ENCODE measurements around the gene BCAS3. TPM values are rescaled to one million over a fixed set of nuclear protein-coding genes. Genes with fewer than 3 reads are reported as not detected.
A peak's percentile ranks its signal among the peaks of the same experiment; 100 is the strongest.

Gene BCAS3
- total RNA-seq, 4 donors from 2014 or later: 18.2 to 60.6 (median 23.4) TPM

GRCh38 chr17:61209525-61209924 is 531.9 kb downstream of the BCAS3 start:
- intact Hi-C loops (cut with DNase I; ENCODE audit: low total_unique reads) (loop anchor here (5.0 kb wide), 1 partner anchor 202 kb away; no protein-coding TSS in a partner anchor), in situ Hi-C loops (cut with MboI; ENCODE audit: low sequenced_read_pairs in 4 of 4) (no loop called here)
- peaks cover 0 to 12% of the 10 kb centered on the region in 2 donors for H3K4me1 ChIP-seq
- peak overlapping the region; percentile 32 to 67 (median 44) for H3K27ac ChIP-seq
- no peak overlapping the region for H3K4me3 ChIP-seq
- H3K36me3 ChIP-seq: no peaks in the 10 kb centered on the region
- ATAC-seq: no peak
- H3K27me3 ChIP-seq: no peaks in the 10 kb centered on the region
- DNase-seq: no peak
- H3K9me3 ChIP-seq: no peaks in the 10 kb centered on the region
- no peak for TF ChIP-seq POLR2A (IDR thresholded peaks at IDR 0.05)
- TF ChIP-seq, protein P1, sequence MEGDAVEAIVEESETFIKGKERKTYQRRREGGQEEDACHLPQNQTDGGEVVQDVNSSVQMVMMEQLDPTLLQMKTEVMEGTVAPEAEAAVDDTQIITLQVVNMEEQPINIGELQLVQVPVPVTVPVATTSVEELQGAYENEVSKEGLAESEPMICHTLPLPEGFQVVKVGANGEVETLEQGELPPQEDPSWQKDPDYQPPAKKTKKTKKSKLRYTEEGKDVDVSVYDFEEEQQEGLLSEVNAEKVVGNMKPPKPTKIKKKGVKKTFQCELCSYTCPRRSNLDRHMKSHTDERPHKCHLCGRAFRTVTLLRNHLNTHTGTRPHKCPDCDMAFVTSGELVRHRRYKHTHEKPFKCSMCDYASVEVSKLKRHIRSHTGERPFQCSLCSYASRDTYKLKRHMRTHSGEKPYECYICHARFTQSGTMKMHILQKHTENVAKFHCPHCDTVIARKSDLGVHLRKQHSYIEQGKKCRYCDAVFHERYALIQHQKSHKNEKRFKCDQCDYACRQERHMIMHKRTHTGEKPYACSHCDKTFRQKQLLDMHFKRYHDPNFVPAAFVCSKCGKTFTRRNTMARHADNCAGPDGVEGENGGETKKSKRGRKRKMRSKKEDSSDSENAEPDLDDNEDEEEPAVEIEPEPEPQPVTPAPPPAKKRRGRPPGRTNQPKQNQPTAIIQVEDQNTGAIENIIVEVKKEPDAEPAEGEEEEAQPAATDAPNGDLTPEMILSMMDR (IDR thresholded peaks at IDR 0.05 in 4 of 5, conservative IDR thresholded peaks at IDR 0.05 in 1 of 5): no peak

DNA sequence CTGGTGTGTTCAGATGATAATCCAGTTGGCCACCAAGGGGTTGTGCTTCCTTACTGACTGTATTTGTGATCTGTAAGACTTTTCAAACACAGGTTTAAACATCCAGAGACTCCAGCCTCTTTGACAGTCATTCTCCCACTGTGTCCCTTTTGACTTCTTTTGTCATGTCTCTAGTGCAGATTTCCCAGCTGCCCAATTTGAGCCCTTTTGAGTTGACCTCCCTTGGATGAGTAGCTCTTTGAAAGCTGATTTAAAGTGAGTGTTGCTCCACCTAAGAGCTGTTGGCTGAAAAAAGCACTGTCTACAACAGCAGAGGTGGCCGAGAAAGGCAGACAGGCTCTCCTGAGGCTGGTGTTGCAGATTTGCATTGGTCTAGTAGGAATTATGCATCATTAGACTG is 533.6 kb downstream of the BCAS3 start:
- Histone ChIP-seq H3K36me3 (no peaks in the 10 kb centered on the region), H3K9me3 (no peaks in the 10 kb centered on the region), H3K4me1 (peaks cover 0 to 12% of the 10 kb centered on the region in 2 donors), H3K27ac (no peak overlapping the region), H3K4me3 (no peak overlapping the region), H3K27me3 (no peaks in the 10 kb centered on the region)
- ATAC-seq (no peak), DNase-seq (no peak)
- in situ Hi-C loops (cut with MboI; ENCODE audit: low sequenced_read_pairs in 4 of 4) (no loop called here), intact Hi-C loops (cut with DNase I; ENCODE audit: low total_unique reads) (no loop called here)
- TF ChIP-seq, protein P1 (IDR thresholded peaks at IDR 0.05 in 4 of 5, conservative IDR thresholded peaks at IDR 0.05 in 1 of 5): no peak
- TF ChIP-seq POLR2A (IDR thresholded peaks at IDR 0.05): no peak

- intact Hi-C loops (cut with DNase I; ENCODE audit: low total_unique reads): no loop called here
- no peak overlapping the region for H3K27ac ChIP-seq
- ATAC-seq (no peak), DNase-seq (no peak)
- no peaks in the 10 kb centered on the region for H3K9me3 ChIP-seq
- H3K4me3 ChIP-seq: no peak overlapping the region
- H3K36me3 ChIP-seq: no peaks in the 10 kb centered on the region
- peaks cover 0 to 9% of the 10 kb centered on the region in 2 donors for H3K4me1 ChIP-seq
- in situ Hi-C loops (cut with MboI; ENCODE audit: low sequenced_read_pairs in 4 of 4): no loop called here
- TF ChIP-seq POLR2A (IDR thresholded peaks at IDR 0.05): no peak
- TF ChIP-seq, protein P1 (IDR thresholded peaks at IDR 0.05 in 4 of 5, conservative IDR thresholded peaks at IDR 0.05 in 1 of 5): no peak
- no peaks in the 10 kb centered on the region for H3K27me3 ChIP-seq
Observed at GRCh38 chr17:61212655-61213054, 535.0 kb downstream of the BCAS3 start.

- intact Hi-C loops (cut with DNase I; ENCODE audit: low total_unique reads) (no loop called here), in situ Hi-C loops (cut with MboI; ENCODE audit: low sequenced_read_pairs in 4 of 4) (no loop called here)
Observed at GRCh38 chr17:61214753-61215152, 537.1 kb downstream of the BCAS3 start.

More at GRCh38 chr17:61214753-61215152, 537.1 kb downstream of the BCAS3 start:
- no peak overlapping the region for H3K27ac ChIP-seq
- TF ChIP-seq POLR2A (IDR thresholded peaks at IDR 0.05): no peak
- TF ChIP-seq, protein P1 (IDR thresholded peaks at IDR 0.05 in 4 of 5, conservative IDR thresholded peaks at IDR 0.05 in 1 of 5): no peak
- peaks cover 7 to 9% of the 10 kb centered on the region in 2 donors for H3K4me1 ChIP-seq
- no peaks in the 10 kb centered on the region for H3K27me3 ChIP-seq
- no peak overlapping the region for H3K4me3 ChIP-seq
- ATAC-seq: no peak
- DNase-seq: no peak
- no peaks in the 10 kb centered on the region for H3K36me3 ChIP-seq
- H3K9me3 ChIP-seq: no peaks in the 10 kb centered on the region
